Activated naive CD4-positive, alpha-beta T cell (primary cell): ENCODE data around the gene TEK.
"Not testable (repeated sequence)": the region's sequence is repeated elsewhere in the genome, so short reads cannot be mapped to it uniquely, and the experiment has no call there.

Source experiments
- DNase-seq, 4 experiments: peaks; one replicate each; lab custom pipeline; 2025; lab: John Stamatoyannopoulos, UW

TEK gene

GRCh38 chr9:27227192-27227591 is 118.2 kb downstream of the TEK start:
- no peak for DNase-seq

GRCh38 chr9:27239648-27240047 is 130.6 kb downstream of the TEK start:
- not testable (repeated sequence) for DNase-seq

GRCh38 chr9:27247756-27248155 is 138.7 kb downstream of the TEK start:
- no peak for DNase-seq

DNA sequence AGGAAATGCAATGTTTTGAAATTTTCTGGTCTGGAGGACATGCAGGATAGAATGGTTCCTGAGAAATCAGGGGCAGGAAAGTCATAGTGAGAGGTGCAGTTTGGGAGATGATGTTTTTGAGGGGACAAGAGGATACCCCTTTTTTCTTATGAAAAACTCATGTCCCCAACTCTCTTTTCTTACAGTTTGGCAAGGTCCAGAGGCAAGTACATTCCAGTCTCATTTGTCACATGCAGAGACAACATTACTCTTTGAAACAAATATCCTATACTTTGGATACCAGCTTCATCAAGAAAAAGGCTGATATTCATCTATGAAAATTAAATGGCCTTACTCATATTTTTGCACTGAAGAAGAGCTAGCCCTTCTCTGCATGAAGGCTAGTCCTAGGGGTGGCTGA is 139.7 kb downstream of the TEK start:
- DNase-seq, result no peak

DNA sequence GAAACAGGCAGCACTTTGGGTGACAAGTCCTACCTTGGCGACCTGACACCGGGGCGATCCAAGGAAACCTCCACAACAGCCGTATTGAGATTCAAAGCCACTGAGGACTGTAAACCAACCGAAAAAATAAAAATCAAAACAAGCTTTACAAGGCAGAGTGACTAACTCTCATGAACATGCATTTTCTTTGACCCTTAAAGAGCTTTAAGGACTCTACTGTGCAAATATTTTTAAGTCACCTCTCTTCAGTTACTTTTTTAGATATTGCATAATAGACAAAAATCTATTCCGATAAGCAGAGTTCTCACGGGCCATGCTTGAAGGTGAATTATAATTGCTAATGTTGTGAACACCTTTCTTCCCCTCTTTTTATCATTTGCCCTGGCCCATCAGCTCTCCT is 149.6 kb downstream of the TEK start:
- no peak for DNase-seq

DNA sequence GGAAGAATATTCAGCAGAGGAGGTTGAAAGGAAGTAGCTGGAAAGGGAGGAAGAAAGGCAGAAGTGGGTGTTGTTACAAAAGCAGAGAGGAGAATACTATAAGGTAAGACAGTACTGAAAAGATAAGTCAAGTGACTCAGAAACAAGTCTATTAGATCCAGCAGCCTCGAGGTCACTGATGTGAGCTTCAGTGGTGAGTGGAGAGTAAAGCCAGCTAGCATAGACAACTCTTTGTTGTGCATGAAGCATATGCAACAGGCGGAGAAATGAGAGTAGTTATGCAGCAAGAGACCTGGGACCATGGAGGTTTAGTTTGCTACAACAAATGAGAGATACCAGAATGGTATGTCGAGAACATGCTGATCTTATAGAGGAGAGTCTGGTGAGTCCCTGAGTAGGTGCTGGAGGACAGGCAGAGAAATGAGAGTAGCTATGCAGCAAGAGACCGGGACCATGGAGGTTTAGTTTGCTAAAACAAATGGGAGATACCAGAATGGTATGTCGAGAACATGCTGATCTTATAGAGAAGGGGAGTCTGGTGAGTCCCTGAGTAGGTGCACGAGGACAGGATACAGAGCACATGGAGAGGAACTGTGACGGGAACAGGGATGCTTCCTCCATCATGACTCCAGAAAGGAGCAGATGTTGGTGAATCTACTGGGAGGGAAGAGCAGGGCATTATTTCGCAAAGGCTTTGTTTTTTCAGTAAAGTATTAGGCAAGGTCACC is 151.9 kb downstream of the TEK start:
- DNase-seq, result no peak

GRCh38 chr9:27261517-27262211 is 152.6 kb downstream of the TEK start:
- no peak for DNase-seq

GRCh38 chr9:27272103-27272502 is 163.1 kb downstream of the TEK start:
- DNase-seq, result no peak

DNA sequence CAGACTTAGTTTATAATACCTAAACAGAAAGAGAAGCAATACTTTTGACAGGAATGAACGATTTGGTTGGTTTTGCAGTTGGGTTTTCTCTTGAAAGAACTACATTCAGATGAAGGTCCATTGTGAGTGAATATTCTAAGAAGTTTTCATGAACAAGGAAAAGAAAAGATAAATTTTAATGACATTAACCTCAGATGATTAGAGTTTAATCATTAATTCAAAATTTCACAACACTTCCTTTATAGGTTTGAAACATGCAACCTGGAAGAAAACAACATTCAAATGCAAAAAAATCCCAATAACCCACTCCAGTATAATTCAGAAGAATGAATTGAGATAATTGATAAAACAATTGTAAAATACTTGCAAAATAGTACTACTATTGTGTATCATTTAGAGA is 164.2 kb downstream of the TEK start:
- no peak for DNase-seq

DNA sequence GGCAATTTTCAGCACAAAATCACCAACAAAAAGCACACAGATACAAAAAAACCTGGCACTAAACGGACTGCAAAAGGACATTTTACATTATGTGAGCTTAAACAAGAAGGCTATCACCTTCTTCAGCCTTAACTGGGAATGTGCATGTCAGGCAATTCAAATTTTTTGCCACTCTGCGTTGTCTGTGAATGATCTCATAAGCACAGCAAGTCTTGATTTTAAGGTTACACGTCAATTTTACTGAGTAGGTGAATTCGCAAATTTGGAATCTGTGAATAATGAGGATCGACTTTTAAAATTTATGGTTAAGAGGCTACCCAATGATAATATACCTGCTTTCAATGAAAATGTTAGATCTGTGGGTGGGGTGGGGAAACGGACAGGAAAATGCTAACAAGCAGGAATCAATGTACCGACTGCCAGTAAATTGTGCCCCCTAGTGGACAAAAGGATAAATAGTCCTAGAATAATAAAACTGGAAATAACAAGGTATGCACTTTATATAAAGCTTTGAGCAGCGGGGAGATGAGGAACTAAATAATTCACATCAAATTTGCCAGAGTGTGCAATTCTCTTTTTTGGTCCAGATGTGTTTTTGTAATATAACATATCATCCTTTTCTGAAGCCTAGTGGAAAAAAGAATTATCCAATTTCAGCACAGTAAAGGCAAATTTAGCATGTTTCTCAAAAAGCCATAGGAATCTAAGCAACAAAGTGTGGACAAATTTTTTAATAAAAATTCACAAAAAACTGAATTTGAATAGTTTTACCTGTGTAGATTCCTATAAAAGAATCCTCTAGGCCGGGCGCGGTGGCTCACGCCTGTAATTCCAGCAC is 167.4 kb downstream of the TEK start:
- DNase-seq, result no peak

GRCh38 chr9:27278374-27278773 is 169.3 kb downstream of the TEK start:
- DNase-seq, result no peak

DNA sequence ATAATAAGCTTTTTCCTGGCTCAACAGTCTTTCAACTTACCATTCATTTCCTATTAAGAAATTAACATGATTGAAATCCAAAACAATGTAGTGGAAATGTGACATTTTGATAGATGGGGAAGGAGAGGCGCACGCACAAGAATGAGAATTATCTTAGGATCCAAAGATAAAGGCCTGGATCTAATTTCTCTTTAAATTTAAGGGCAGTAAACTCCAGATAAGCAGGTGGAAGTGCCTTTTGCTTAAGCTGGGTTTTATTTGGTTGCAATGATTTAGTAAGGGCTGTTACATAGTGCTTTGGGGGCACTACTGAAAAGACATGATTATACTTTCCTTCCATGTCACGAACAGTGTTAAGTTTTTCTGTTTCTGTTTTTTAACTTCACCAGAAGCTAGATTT is 170.6 kb downstream of the TEK start:
- no peak for DNase-seq
